ENCODE measurements around the gene OLFM3. TPM values are rescaled to one million over a fixed set of nuclear protein-coding genes. Genes with fewer than 3 reads are reported as not detected.

Gene OLFM3
- total and polyA plus RNA-seq, 10 of the 15 experiments (the other 5 are each of a cell fraction or from before 2014, with no cell fraction given): 0.09 to 0.33 TPM; not detected in 8

DNA sequence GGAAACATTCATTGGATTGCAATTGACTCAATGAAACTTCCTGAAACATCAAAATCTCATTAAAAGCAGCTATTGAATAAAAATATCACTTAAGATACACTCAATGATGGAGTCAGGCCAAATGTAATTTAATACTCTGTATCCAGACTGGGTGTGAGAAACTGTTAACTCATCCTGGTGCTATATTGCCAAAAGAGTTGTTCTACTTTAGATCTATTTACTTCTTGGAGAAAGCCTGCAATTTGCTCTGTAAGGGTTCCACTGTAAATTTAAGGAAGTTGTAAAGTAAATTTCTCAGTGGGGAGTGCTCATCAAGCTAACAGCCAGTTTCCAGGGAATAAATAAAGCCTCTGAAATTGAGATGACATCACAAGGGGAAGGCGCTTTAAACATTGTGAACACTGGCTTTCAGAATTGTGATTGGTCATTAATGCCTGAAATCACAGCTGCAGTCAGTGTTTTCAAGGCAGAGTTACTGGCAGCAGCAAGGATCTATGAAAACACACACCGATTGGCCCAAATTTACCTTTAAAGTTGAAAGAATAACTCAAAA lies 91.4 kb downstream of the OLFM3 start:
- no peak overlapping the region for H3K27ac ChIP-seq (ENCODE audit: control insufficient read depth, insufficient read depth)
- H3K79me2 ChIP-seq (ENCODE audit: control insufficient read depth, insufficient read depth, low read length): no peaks in the 10 kb centered on the region
- H3K9me3 ChIP-seq (replicated peaks; ENCODE audit: control insufficient read depth, insufficient read depth, low read length): no peaks in the 10 kb centered on the region
- H3K4me3 ChIP-seq: no peak overlapping the region
- H3K4me2 ChIP-seq (ENCODE audit: control insufficient read depth, insufficient read depth): no peak overlapping the region
- H2AFZ ChIP-seq (ENCODE audit: control insufficient read depth, low read depth, low read length): no peak overlapping the region
- FAIRE-seq (no peak), DNase-seq (ENCODE audit: low read depth, low spot score) (no peak), ATAC-seq (no peak)
- ChIA-PET SMC1A (ENCODE audit: uncharacterized antibody, unreplicated experiment) (interaction anchor here (1.2 kb wide), 1 partner anchor 33 kb away, joined by 3 read pairs; no protein-coding TSS in a partner anchor), POLR2A (no interaction called here), CTCF (interaction anchor here (0.7 to 1.1 kb wide), 2 partner anchors 8 to 337 kb away, joined by 3 read pairs; no protein-coding TSS in a partner anchor), RAD21 (ENCODE audit: unreplicated experiment) (no interaction called here)
- in situ Hi-C loops (cut with MboI) (no loop called here), intact Hi-C loops (cut with micrococcal nuclease; ENCODE audit: unreplicated experiment) (no loop called here)
- H4K20me1 ChIP-seq (ENCODE audit: control insufficient read depth, insufficient read depth): no peaks in the 10 kb centered on the region
- H3K9ac ChIP-seq (ENCODE audit: control insufficient read depth, insufficient read depth, low read length): no peak overlapping the region
- 3% methylated on average over 2 of the region's 2 CpGs for WGBS (ENCODE audit: insufficient coverage, insufficient replicate concordance, low lambda C conversion rate, missing lambda C conversion rate)
- no peaks in the 10 kb centered on the region for H3K27me3 ChIP-seq (replicated peaks in 1 of 2; ENCODE audit: control insufficient read depth in 2 of 2, insufficient read depth in 2 of 2, low read length in 1 of 2)
- H3K4me1 ChIP-seq (ENCODE audit: control insufficient read depth, insufficient read depth, low read length): no peaks in the 10 kb centered on the region
- BruUV-seq (replicated peaks): no TSS peak
- no peaks in the 10 kb centered on the region for H3K36me3 ChIP-seq (ENCODE audit: control insufficient read depth in 2 of 2, insufficient read depth in 2 of 2, low read length in 1 of 2)
- no peak for TF ChIP-seq HDAC6 (IDR thresholded peaks at IDR 0.05; ENCODE audit: unreplicated experiment)
- TF ChIP-seq, protein P1, sequence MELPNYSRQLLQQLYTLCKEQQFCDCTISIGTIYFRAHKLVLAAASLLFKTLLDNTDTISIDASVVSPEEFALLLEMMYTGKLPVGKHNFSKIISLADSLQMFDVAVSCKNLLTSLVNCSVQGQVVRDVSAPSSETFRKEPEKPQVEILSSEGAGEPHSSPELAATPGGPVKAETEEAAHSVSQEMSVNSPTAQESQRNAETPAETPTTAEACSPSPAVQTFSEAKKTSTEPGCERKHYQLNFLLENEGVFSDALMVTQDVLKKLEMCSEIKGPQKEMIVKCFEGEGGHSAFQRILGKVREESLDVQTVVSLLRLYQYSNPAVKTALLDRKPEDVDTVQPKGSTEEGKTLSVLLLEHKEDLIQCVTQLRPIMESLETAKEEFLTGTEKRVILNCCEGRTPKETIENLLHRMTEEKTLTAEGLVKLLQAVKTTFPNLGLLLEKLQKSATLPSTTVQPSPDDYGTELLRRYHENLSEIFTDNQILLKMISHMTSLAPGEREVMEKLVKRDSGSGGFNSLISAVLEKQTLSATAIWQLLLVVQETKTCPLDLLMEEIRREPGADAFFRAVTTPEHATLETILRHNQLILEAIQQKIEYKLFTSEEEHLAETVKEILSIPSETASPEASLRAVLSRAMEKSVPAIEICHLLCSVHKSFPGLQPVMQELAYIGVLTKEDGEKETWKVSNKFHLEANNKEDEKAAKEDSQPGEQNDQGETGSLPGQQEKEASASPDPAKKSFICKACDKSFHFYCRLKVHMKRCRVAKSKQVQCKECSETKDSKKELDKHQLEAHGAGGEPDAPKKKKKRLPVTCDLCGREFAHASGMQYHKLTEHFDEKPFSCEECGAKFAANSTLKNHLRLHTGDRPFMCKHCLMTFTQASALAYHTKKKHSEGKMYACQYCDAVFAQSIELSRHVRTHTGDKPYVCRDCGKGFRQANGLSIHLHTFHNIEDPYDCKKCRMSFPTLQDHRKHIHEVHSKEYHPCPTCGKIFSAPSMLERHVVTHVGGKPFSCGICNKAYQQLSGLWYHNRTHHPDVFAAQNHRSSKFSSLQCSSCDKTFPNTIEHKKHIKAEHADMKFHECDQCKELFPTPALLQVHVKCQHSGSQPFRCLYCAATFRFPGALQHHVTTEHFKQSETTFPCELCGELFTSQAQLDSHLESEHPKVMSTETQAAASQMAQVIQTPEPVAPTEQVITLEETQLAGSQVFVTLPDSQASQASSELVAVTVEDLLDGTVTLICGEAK (IDR thresholded peaks at IDR 0.05; ENCODE audit: borderline replicate concordance): no peak
- no peak for TF ChIP-seq IRF5 (IDR thresholded peaks at IDR 0.05; ENCODE audit: borderline replicate concordance)
- TF ChIP-seq, protein P2, sequence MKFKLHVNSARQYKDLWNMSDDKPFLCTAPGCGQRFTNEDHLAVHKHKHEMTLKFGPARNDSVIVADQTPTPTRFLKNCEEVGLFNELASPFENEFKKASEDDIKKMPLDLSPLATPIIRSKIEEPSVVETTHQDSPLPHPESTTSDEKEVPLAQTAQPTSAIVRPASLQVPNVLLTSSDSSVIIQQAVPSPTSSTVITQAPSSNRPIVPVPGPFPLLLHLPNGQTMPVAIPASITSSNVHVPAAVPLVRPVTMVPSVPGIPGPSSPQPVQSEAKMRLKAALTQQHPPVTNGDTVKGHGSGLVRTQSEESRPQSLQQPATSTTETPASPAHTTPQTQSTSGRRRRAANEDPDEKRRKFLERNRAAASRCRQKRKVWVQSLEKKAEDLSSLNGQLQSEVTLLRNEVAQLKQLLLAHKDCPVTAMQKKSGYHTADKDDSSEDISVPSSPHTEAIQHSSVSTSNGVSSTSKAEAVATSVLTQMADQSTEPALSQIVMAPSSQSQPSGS (IDR thresholded peaks at IDR 0.05; ENCODE audit: low read length): no peak
- TF ChIP-seq ZZZ3 (IDR thresholded peaks at IDR 0.05; ENCODE audit: control insufficient read depth, insufficient read length, low read depth): no peak
- TF ChIP-seq ZNF384 (IDR thresholded peaks at IDR 0.05; ENCODE audit: borderline replicate concordance, low read depth, low read length): no peak
- TF ChIP-seq ZBTB33 (IDR thresholded peaks at IDR 0.05): no peak
- TF ChIP-seq IKZF2 (IDR thresholded peaks at IDR 0.05): no peak
- TF ChIP-seq NRF1 (conservative IDR thresholded peaks at IDR 0.05; ENCODE audit: low read depth, low read length): no peak
- TF ChIP-seq, protein P3, sequence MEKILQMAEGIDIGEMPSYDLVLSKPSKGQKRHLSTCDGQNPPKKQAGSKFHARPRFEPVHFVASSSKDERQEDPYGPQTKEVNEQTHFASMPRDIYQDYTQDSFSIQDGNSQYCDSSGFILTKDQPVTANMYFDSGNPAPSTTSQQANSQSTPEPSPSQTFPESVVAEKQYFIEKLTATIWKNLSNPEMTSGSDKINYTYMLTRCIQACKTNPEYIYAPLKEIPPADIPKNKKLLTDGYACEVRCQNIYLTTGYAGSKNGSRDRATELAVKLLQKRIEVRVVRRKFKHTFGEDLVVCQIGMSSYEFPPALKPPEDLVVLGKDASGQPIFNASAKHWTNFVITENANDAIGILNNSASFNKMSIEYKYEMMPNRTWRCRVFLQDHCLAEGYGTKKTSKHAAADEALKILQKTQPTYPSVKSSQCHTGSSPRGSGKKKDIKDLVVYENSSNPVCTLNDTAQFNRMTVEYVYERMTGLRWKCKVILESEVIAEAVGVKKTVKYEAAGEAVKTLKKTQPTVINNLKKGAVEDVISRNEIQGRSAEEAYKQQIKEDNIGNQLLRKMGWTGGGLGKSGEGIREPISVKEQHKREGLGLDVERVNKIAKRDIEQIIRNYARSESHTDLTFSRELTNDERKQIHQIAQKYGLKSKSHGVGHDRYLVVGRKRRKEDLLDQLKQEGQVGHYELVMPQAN (conservative IDR thresholded peaks at IDR 0.05): no peak
- no peak for TF ChIP-seq NR2C2 (IDR thresholded peaks at IDR 0.05; ENCODE audit: borderline replicate concordance, control insufficient read depth, insufficient read length, low read depth)
- no peak for TF ChIP-seq NFYB (IDR thresholded peaks at IDR 0.05; ENCODE audit: insufficient read depth, low read depth, low read length)
- TF ChIP-seq RFX5 (IDR thresholded peaks at IDR 0.05; ENCODE audit: low read depth, low read length): no peak

Measured in GM12878 (cell line).